Right kidney (tissue), 1 donor: ENCODE results near the gene RRM1.

Experiments
- DNase-seq: peaks from one replicate; pipeline ENCODE4 v3.0.0-alpha.2; 2016

Gene RRM1

GRCh38 chr11:4186464-4187054 lies 92.0 kb downstream of the RRM1 start:
- DNase-seq = peak; percentile 19

- peak; percentile 86 for DNase-seq
These were observed 92.7 kb downstream of the RRM1 start for GRCh38 chr11:4187055-4187988.
